Measurements from ENCODE around the gene ESD. TPM values are rescaled to one million over a fixed set of nuclear protein-coding genes. Genes with fewer than 3 reads are reported as not detected.

Gene ESD
- total and polyA plus RNA-seq, 4 donors: 78.9 to 167 (median 99.1) TPM

- no peaks in the 10 kb centered on the region for H3K27me3 ChIP-seq (ENCODE audit: control insufficient read depth in 3 of 3, insufficient read depth in 3 of 3, low read length in 2 of 3)
- H3K36me3 ChIP-seq (ENCODE audit: control insufficient read depth in 4 of 4, insufficient read depth in 4 of 4, low read length in 4 of 4): peaks cover 3 to 52% (median 26%) of the 10 kb centered on the region in 4 donors
- no peak for DNase-seq
- no peaks in the 10 kb centered on the region for H3K4me1 ChIP-seq (ENCODE audit: control insufficient read depth in 5 of 5, insufficient read depth in 5 of 5, low read length in 5 of 5)
- no peak overlapping the region for H3K9ac ChIP-seq (ENCODE audit: insufficient read depth in 1 of 2, low read length in 2 of 2)
- no peaks in the 10 kb centered on the region for H3K9me3 ChIP-seq (ENCODE audit: control insufficient read depth in 4 of 4, insufficient read depth in 3 of 4, low read length in 3 of 4)
- H3K4me3 ChIP-seq: no peak overlapping the region
- no peak overlapping the region for H3K27ac ChIP-seq (ENCODE audit: low read depth in 1 of 2, low read length in 1 of 2)
- WGBS, 2 donors: 92 to 96% methylated on average over 3 of the region's 3 CpGs
- no peak for TF ChIP-seq CTCF (IDR thresholded peaks at IDR 0.05; ENCODE audit: control extremely low read depth, extremely low read depth)
- ATAC-seq (ENCODE audit: insufficient read depth, low FRiP score): no peak
Measured at GRCh38 chr13:46783504-46783903, 13.5 kb downstream of the ESD start.

GRCh38 chr13:46782691-46783090 lies 14.3 kb downstream of the ESD start:
- Histone ChIP-seq H3K9me3 (ENCODE audit: control insufficient read depth in 4 of 4, insufficient read depth in 3 of 4, low read length in 3 of 4) (no peaks in the 10 kb centered on the region), H3K9ac (ENCODE audit: insufficient read depth in 1 of 2, low read length in 2 of 2) (no peak overlapping the region), H3K4me3 (no peak overlapping the region), H3K36me3 (ENCODE audit: control insufficient read depth in 4 of 4, insufficient read depth in 4 of 4, low read length in 4 of 4) (peaks cover 4 to 47% (median 27%) of the 10 kb centered on the region in 4 donors), H3K4me1 (ENCODE audit: control insufficient read depth in 5 of 5, insufficient read depth in 5 of 5, low read length in 5 of 5) (no peaks in the 10 kb centered on the region), H3K27me3 (ENCODE audit: control insufficient read depth in 3 of 3, insufficient read depth in 3 of 3, low read length in 2 of 3) (no peaks in the 10 kb centered on the region), H3K27ac (ENCODE audit: low read depth in 1 of 2, low read length in 1 of 2) (no peak overlapping the region)
- DNase-seq: no peak
- ATAC-seq (ENCODE audit: insufficient read depth, low FRiP score): no peak
- TF ChIP-seq CTCF (IDR thresholded peaks at IDR 0.05; ENCODE audit: control extremely low read depth, extremely low read depth): no peak
- 84% methylated on average over 2 of the region's 2 CpGs for WGBS, 2 donors

- 91 to 98% methylated on average over 1 of the region's 1 CpG for WGBS, 2 donors
- Histone ChIP-seq H3K4me3 (no peak overlapping the region), H3K27me3 (ENCODE audit: control insufficient read depth in 3 of 3, insufficient read depth in 3 of 3, low read length in 2 of 3) (no peaks in the 10 kb centered on the region), H3K9me3 (ENCODE audit: control insufficient read depth in 4 of 4, insufficient read depth in 3 of 4, low read length in 3 of 4) (no peaks in the 10 kb centered on the region), H3K27ac (ENCODE audit: low read depth in 1 of 2, low read length in 1 of 2) (no peak overlapping the region), H3K4me1 (ENCODE audit: control insufficient read depth in 5 of 5, insufficient read depth in 5 of 5, low read length in 5 of 5) (no peaks in the 10 kb centered on the region), H3K36me3 (ENCODE audit: control insufficient read depth in 4 of 4, insufficient read depth in 4 of 4, low read length in 4 of 4) (peaks cover 4 to 48% (median 29%) of the 10 kb centered on the region in 4 donors), H3K9ac (ENCODE audit: insufficient read depth in 1 of 2, low read length in 2 of 2) (no peak overlapping the region)
- DNase-seq (no peak), ATAC-seq (ENCODE audit: insufficient read depth, low FRiP score) (no peak)
- TF ChIP-seq CTCF (IDR thresholded peaks at IDR 0.05; ENCODE audit: control extremely low read depth, extremely low read depth): no peak
Measured at GRCh38 chr13:46782066-46782465, 14.9 kb downstream of the ESD start.

DNA sequence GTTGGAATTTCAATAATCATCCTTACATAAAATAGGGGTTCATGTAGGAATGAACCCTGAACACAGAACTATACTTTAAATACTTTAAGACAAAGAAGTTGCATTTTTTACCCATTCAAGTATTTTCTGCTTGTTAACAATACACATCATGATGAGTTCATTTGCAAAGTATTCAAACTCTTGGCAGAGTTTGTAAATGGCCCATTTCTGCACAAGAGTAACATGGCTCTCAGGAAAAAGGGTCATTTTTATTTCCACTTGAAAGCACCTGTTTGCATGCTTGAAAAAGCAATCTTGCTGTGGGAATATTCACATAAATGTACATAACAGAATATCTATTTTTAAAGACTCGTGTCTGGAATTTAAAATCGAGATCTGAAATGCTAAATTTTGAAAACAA lies 18.1 kb downstream of the ESD start:
- Histone ChIP-seq H3K9me3 (ENCODE audit: control insufficient read depth in 4 of 4, insufficient read depth in 3 of 4, low read length in 3 of 4) (no peaks in the 10 kb centered on the region), H3K36me3 (ENCODE audit: control insufficient read depth in 4 of 4, insufficient read depth in 4 of 4, low read length in 4 of 4) (peaks cover 9 to 44% (median 25%) of the 10 kb centered on the region in 4 donors)
- WGBS, 2 donors: 90 to 98% methylated on average over 2 of the region's 2 CpGs

More for the DNA sequence above, 18.1 kb downstream of the ESD start:
- Histone ChIP-seq H3K4me1 (ENCODE audit: control insufficient read depth in 5 of 5, insufficient read depth in 5 of 5, low read length in 5 of 5) (no peaks in the 10 kb centered on the region), H3K4me3 (no peak overlapping the region), H3K27me3 (ENCODE audit: control insufficient read depth in 3 of 3, insufficient read depth in 3 of 3, low read length in 2 of 3) (no peaks in the 10 kb centered on the region), H3K27ac (ENCODE audit: low read depth in 1 of 2, low read length in 1 of 2) (no peak overlapping the region), H3K9ac (ENCODE audit: insufficient read depth in 1 of 2, low read length in 2 of 2) (no peak overlapping the region)
- ATAC-seq (ENCODE audit: insufficient read depth, low FRiP score): no peak
- DNase-seq: no peak
- no peak for TF ChIP-seq CTCF (IDR thresholded peaks at IDR 0.05; ENCODE audit: control extremely low read depth, extremely low read depth)

All from lung (tissue), 12 donors.